Cerebellar nuclear complex (tissue), 1 donor: Measurements from ENCODE around the gene PRKAA1.
"Not testable (repeated sequence)": the region's sequence is repeated elsewhere in the genome, so short reads cannot be mapped to it uniquely, and the experiment has no call there.

ENCODE experiments used
- DNase-seq, 2 experiments: peaks; one replicate each; lab custom pipeline; 2025; lab: John Stamatoyannopoulos, UW

The PRKAA1 gene

DNA sequence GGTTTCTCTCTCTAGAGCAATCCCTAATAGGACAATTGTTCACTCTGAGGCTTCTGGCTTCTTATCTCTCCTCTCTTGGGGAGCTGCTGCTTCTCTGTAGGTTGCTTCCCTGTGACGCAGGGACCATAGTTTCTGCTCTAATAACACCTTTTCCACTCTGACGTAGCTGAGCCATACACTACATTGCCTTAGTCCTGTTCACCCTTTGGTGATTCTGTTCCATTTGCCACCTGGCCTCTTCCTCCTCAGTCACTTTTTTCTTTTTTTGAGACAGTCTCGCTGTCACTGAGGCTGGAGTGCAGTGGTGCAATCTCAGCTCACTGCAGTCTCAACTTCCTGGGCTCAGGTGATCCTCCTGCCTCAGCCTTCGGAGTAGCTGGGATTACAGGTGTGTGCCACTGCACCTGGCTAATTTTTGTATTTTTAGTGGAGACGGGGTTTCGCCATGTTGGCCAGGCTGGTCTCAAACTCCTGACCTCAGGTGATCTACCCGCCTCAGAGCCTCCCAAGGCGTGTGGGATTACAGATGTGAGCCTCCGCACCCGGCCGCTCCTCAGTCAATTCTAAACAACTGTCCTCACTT lies 27.4 kb upstream of the PRKAA1 start:
- not testable (repeated sequence) for DNase-seq

DNA sequence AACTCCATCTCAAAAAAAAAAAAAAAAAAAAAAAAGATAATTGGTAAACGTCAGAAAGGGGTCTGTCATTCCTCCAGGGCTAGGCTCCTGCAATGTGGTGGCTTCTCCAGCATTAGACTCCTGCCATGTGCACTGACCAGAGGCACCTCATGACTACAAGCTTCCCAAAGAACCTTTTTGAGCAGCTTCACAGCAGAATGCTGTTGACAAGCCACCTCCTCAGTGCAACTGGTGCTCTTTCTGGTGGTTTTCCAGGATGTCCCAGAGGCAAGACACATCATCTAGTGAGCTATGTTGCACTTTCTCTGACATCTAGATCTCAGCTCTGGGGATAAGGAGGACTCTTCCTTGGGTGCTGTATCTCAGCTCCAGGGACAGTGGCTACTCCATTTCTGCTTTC lies 25.3 kb upstream of the PRKAA1 start:
- no peak for DNase-seq

DNA sequence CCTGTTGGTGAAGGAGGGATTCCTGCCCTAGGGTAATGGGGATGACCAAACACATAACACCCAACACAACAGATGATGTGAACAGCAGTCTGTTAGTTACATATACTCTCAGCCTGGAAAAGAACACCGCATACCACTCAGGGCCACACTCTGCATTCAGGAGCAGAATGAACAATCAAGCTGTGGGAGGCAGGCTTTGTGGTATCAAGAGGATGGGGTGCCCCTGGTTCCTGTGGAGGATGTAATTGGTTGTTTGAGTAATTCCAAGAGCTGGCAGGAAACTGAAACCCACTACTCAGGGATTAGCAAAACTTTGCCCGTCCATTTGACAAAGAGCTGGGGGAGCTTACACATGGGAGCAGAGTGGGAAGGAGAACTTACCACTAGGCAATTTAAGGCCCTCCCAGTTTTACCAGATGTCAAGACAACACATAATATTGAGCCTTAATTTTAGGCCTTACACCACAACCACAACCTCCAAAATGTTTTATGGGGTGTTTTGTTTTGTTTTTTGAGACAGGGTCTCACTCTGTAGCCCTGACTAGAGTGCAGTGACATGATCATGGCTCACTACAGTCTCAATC lies 15.6 kb upstream of the PRKAA1 start:
- no peak for DNase-seq

DNA sequence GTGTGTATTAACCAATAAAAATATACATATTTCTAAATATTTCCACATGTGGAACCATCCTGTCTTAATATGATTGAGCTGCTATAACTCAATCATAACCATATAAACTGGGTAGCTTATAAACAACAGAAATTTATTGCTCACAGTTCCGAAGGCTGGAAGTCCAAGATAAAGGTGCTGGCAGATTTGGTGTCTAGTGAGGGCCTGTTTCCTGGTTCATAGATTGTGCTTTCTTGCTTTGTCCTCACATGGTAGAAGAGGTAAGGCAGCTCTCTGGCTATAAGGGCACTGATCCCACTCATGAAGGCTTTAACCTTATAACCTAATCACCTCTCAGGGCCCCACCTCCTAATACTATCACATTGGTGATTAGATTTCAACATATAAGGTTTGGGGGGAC lies 14.0 kb upstream of the PRKAA1 start:
- no peak for DNase-seq

DNA sequence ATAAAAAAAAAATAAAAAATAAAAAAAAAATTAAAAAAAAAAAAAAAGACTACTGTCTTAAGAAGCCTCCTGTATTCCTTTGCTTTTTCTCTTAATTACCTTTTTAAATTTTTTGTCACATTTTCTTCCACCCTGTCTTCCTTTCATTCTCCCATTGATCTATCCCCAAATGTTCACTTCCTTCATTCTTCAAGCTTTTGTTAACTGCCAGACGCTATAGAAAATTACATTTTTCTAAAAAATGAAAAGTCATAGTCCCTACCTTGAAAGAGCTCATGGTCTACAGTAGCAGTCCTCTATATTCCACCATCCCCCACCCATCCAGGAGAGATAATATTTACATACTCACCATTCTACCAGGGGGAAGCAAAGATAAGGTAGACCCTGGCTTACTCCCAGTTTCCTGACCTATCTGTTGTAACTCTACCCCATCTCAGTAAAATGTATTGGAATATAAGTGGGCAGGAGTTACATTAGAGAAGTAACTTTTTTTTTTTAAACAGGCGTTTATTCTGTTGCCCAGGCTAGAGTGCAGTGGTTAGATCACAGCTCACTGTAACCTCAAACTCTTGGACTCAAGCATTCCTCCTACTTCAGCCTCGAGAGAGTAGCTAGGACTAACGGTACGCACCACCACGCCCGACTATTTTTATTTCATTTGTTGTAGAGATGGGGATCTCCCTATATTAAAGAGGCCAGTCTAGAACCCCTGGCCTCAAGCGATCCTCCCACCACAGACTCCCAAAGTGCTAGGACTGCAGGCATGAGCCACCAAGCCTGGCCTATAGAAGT lies 3.8 kb upstream of the PRKAA1 start:
- no peak for DNase-seq

DNA sequence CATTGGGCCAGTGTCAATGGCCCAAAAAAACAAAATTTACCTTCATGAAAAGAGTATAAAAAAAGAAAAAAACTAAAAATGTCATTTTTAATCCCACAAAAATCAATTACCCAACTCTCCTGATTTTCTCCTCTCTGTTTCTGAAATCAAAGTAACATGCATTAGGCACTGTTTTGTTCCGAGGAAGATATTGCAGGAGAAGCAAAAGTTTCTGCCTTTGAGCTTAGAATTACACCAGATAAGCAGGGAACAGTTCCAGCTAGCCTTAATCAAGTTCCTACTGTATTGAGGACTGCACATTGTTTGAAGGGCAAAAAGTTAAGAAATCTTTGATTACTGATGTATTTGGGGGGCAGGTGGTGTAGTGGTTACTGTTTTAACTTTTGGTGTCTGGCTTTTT lies 1.1 kb upstream of the PRKAA1 start:
- no peak for DNase-seq

DNA sequence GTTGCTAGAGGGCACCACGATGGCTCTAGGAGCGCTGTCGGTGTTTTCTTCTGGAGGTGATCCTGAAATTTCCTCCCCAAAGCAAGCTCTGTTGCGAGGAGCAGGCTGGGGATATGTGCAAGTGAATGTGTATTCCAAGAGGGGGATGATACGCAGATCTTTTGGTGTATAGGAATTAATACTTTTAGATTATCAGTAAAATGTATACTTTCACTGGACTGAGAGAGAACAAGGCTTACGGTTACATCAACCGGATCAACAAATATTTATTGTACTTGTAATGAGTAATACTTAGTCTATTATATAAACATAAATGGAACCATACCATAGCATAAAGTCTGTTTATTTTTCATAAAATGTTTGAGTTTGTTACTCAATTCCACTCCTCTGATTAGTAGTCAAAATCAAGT lies 632 bp upstream of the PRKAA1 start:
- no peak for DNase-seq

DNA sequence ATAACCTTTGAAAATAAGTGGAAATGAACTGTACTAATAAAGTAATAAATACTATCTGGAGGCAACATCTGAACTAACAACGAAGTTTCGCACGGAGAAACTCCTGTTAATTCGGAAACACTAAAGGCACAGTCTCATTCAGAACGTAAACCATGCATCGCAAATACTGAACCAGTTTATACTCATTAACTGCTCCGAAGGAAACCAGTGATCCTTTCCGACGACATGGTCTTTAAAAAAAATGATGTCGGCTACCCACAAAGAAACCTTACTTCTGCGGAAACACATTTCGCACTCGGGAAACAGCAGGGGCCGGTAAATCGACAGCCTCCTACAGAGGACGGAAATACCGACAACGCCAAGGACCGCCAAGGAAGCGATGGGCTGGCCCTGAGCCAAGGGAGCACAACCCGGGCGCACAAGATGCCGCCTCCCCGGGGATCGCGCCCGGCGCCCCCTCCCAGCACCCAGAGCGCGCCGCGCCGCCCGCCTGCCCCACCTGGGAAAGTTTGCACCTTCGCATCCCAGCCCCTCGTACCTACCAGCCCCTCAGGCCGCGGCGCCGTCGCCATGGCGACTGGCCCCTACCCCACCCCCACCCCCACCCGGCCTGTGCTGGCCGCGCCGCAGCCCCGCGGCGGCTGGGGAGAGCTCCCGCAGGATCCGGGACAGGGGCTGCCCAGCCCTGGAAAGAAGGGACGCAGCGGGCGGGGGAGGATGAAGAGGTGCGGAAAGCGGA lies 732 bp downstream of the PRKAA1 start:
- DNase-seq = no peak

DNA sequence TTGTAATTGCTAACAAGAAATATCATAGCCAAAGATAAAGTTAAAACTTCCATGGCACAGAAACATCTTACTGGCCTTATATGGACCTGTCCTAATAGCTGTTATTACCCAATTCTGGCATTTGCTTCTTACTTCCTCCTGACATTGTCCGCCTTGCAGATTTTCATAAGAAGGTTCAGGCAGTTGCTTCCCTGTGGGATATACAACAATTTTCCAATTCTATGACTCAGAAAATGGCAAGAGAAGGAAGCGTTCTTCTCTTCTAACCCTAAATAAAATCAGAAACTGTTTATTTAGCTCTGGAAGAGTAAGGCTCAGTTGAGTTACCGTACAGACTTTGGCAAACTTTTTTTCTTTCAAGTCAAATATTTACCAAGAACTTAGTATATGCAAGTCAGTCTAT lies 1.7 kb downstream of the PRKAA1 start:
- DNase-seq = no peak

DNA sequence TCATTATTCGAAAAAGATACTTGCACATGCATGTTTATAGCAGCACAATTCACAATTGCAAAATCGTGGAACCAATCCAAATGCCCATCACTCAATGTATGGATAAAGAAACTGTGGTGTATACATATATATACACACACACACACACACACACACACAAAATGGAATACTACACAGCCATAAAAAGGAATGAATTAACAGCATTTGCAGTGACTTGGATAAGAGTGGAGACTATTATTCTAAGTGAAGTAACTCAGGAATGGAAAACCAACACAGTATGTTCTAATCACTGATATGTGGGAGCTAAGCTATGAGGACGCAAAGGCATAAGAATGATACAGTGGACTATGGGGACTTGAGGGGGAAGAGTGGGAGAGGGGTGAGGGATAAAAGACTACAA lies 3.3 kb downstream of the PRKAA1 start:
- not testable (repeated sequence) for DNase-seq

DNA sequence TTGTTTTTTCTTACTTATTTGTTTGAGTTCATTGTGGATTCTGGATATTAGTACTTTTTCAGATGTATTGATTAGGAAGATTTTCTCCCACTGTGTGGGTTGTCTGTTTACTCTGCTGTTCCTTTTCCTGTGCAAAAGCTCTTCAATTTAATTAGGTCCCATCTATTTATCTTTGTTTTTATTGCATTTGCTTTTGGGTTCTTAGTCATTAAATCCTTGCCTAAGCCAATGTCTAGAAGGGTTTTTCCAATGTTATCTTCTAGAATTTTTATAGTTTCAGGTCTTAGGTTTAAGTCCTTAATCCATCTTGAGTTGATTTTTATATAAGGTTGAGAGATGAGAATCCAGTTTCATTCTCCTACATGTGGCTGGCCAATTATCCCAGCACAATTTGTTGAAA lies 3.8 kb downstream of the PRKAA1 start:
- DNase-seq = not testable (repeated sequence)

DNA sequence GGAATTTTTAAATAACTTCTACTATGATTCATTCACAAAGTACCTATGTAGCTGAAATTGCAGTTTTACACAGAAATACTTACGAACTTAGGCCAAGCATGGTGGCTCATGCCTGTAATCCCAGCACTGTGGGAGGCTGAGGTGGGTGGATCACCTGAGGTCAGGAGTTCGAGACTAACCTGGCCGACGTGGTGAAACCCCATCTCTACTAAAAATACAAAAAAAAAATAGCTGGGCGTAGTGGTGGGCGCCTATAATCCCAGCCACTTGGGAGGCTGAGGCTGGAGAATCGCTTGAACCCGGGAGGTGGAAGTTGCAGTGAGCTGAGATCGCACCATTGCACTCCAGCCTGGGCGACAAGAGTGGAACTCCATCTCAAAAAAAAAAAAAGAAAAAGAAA lies 5.5 kb downstream of the PRKAA1 start:
- not testable (repeated sequence) for DNase-seq

DNA sequence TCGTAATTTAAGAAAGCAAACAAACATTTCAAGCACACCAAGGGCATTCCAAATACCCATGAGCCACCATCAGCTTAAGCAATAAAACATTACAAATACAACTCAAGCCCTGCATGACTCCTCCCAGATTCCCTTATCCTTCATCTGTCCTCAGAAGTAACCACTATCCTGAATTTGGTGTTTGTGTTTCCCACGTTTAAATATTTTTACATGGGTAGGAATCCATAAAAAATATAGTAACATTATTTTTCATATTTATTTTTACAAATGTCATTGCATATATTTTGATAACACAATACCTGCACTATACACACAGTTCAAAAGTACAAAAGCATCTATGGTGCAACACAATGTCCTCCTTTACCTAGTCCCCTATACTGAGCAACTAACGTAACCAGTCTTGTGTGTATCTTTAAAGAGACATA lies 6.4 kb downstream of the PRKAA1 start:
- DNase-seq = no peak

DNA sequence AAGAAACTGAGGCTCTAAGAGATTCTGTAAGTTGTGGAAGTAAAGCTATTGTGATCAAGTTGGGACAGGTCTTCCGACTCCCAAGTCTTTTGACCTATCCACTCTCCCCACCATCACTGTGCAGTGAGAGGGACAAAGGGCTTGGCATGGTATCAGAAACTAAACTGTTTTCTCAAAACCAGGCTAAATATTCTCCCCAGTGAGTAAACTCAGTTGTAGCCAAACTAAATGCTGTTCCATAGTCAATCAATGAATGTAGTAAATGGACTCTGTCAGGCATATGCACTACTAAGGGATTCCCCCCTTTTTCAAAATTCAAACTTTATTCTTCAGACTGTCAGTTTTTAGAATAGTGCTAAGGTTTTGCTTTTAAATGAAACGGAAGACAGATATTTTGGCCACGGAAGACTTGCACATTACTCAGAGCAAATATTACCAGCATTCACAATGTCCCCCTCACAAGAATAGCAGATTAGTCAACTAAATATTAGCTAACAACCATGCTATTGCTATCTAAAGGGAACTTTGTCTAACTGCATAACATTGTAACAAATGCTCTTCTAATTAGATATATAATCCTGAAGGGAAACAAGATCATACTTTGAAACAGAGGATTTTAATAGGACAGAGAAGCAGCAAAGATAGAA lies 7.1 kb downstream of the PRKAA1 start:
- no peak for DNase-seq

DNA sequence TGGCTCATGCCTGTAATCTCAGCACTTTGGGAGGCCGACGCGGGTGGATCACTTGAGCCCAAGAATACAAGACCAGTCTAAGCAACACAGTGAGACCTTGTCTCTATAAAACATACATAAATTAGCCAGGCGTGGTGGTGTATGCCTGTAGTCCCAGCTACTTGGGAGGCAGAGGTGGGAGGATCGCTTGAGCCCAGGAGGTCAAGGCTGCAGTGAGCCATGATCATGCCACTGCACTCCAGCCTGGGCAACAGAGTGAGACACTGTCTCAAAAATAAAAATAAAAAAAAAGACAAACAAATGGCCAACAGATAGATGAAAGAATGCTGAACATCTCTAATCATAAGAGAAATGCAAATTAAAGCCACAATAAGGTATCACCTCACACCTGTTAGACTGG lies 9.2 kb downstream of the PRKAA1 start:
- DNase-seq = not testable (repeated sequence)

DNA sequence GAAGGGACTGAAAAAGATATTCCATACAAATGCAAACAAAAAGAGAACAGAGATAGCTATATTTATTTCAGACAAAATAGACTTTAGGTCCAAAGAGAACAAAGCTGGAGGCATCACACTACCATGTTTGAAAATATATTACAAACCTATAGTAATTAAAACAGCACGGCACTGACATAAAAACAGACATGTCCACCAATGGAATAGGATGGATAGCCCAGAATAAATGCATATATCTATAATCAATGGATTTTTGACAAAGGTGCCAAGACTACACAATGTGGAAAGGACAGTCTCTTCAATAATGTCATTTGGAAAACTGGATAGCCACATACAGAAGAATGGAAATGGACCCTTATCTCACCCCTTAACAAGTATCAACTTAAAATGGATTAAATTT lies 10.2 kb downstream of the PRKAA1 start:
- no peak for DNase-seq

DNA sequence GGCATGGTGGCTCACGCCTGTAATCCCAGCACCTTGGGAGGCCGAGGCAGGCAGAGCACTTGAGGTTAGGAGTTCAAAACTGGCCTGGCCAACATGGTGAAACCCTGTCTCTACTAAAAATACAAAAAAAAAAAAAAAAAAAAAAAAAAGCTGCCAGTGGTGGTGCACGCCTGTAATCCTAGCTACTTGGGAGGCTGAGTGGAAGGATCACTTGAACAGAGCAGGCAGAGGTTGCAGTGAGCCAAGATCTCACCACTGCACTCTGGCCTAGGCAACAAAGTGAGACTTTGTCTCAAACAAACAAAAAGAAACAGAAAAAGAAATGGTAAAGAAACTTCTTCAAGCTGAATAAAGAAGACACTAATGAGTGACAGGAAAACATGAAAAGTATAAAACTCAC lies 11.5 kb downstream of the PRKAA1 start:
- not testable (repeated sequence) for DNase-seq

DNA sequence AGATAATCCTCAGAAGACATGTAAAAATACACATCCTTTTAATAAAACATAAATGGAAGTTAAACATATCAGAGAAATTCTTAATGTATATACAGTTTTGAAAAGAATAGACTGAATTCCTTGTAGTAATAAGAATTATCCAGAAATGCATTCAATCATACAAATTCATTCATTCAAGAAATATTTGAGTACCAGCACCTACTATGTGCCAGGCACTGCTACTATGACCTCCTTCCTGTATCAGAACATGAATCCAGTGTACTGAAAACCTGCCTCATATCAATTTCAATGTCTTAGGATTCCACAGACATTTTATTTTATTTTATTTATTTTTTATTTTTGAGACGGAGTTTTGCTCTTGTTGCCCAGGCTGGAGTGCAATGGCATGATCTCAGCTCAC lies 13.3 kb downstream of the PRKAA1 start:
- DNase-seq = no peak

DNA sequence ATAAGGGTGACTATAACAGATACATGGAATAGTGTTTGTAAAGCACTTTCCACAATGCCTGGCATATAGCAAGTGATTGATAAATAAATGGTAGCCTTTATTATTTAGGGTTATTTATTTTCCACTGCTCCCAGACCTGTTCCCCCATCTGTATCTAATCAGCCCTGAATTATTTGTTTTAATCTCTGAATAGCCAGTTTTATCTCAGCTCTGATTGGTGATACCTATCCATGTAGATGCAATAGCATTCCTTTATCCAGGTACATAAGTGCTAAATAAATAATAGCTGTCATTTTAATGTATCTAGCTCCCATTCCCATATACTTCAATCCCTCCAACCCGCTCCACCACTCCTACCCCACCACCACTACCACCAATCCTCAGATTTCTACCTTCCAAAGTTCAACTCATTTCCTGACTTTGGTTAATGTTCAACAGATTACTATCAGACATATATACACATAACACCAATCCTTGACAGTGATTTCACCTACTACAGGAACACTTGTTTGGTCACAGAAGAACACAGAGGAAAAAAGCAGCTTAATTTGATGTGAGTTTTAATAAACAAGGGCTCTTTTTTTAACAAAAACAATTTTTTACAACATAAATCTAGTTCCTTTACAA lies 14.0 kb downstream of the PRKAA1 start:
- no peak for DNase-seq

DNA sequence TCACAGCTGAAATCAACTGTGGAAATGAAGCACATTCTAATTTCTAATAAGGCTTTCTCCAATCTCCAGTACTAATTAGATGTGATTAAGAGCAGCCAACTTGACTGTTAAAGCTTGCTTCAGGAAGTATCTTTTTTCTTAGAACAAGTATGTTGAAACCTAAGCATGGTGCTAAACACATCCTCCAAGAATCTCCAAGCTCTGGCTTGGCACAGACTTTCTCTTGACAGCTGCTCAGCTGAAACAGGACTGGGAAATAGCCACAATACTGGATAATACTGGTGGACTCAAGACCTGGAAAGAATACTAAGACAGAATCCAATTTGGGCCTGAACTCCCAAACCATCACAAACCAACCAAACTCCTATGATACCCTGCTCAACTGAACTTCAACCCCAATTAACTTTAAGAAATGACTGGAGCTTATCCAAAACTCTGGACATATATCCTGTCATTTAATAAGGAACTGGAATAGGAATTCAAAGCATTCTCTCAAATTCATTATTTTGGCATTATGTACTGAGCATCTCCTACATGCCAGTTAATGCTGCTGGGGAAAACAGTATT lies 16.2 kb downstream of the PRKAA1 start:
- no peak for DNase-seq

DNA sequence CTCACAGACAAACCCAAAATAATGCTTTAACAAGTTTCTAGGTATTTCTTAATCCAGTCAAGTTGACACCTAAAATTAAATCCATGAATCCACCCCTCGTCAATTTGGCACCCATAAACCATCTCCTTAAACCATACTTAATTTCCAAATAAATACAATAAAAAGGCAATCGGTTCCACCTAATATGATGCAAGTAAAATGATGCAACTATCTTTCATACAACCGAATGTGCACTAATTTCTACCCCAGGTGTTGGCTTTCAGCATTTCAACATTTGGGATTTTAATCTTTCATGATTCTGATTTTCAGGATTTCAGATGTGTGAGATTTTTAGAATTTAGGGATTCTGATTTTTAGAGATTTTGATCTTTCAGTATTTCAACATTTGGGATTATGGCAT lies 17.3 kb downstream of the PRKAA1 start:
- DNase-seq = no peak
